Activated T-helper 1 cell treated with anti-CD3 and anti-CD28 coated beads, Interleukin-2, amount 50 U/mL, for 16 hours (primary cell): ENCODE data around the gene TBKBP1.

Experiments
- DNase-seq, 2 donors: peaks; one replicate each; pipeline ENCODE4 v3.0.0-alpha.2; 2020; ENCODE audit warnings: low read depth in 1 of 2, low spot score in 1 of 2

The TBKBP1 gene

GRCh38 chr17:47713980-47714700 lies 20.2 kb downstream of the TBKBP1 start:
- no peak for DNase-seq

GRCh38 chr17:47714773-47715396 lies 20.9 kb downstream of the TBKBP1 start:
- no peak for DNase-seq

- DNase-seq: no peak
Measured at GRCh38 chr17:47715669-47716325, 21.8 kb downstream of the TBKBP1 start.

GRCh38 chr17:47716375-47716774 lies 22.4 kb downstream of the TBKBP1 start:
- no peak for DNase-seq

- no peak for DNase-seq
Measured at GRCh38 chr17:47717261-47717697, 23.3 kb downstream of the TBKBP1 start.

GRCh38 chr17:47717979-47718621 lies 24.1 kb downstream of the TBKBP1 start:
- no peak for DNase-seq

DNA sequence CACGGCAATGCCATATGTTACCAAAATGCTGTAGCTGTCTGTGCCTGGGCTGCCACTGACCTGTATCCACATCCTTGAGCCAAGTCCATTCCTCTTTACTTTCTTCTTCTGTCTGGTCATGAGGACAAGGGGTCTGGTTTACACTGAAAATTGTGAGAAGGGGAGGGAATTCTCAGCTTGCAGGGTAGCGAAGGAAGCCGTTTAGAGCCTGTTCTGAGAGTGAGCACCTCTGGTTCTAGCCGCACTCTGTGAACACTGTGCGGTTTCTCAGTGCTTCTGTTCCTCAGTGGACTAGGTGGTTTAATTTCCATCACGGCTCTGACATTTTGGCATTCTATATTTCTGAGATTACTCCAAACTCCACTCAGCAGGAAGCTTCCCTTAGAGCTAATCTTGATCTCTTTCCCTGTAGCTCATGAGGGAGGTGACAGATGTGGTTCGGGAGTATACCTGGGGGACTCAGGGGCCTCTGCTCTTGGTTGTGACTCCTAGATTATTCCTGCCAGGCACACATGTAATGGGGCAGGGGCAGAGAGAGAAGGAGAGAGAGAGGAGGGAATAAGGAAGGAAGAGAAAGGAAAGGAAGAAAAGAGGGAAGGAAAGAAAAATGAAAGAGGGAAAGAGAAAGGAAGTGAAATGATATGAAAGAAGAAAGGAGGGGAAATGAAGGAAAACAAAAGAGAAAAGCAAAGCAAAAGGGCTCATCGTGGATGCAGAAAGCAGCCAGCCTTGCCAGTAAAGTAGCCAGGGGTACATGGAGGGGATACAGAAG lies 24.9 kb downstream of the TBKBP1 start:
- DNase-seq: no peak

DNA sequence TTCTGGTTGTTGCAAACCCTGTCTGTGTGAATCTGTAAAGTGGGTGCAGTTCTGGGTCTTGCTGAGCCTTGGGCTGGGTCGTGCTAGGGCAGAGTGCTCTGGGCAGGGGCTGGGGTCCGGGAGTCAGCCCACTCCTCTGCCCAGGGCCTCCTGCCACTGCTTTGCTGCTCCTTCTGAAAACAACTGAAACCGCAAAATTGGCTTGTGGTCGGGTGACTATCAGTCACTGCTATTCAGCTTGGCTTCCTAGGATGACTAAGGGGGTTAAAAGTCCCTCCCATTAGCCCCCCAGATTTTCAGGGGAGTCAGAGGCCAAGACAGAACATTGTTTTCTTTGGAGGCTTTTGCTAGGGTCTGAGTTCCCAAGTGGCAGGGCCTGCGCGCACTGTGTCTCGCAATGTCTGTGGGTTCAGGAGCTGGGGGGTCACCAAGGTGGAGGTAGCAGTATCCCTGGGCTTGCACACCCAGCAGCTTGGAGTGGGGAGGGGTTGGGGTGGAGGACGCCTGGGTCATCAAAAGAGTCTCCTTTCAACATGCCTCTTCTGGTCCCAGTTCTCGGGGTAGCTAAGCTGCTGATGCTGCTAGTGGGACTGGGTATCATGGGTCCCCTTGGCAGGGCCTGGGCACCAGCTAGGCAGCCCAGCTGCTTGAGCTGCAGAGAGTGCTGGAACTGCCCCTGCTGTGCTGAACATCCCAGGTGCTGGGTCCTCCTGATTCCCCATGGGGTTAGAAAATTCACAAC lies 25.6 kb downstream of the TBKBP1 start:
- no peak for DNase-seq

GRCh38 chr17:47720196-47720595 lies 26.2 kb downstream of the TBKBP1 start:
- DNase-seq: no peak

- peak; percentile 53 to 89 for DNase-seq
Measured at GRCh38 chr17:47720754-47721533, 27.0 kb downstream of the TBKBP1 start.

GRCh38 chr17:47721725-47722124 lies 27.8 kb downstream of the TBKBP1 start:
- DNase-seq: no peak

GRCh38 chr17:47724705-47725104 lies 30.7 kb downstream of the TBKBP1 start:
- DNase-seq: no peak

DNA sequence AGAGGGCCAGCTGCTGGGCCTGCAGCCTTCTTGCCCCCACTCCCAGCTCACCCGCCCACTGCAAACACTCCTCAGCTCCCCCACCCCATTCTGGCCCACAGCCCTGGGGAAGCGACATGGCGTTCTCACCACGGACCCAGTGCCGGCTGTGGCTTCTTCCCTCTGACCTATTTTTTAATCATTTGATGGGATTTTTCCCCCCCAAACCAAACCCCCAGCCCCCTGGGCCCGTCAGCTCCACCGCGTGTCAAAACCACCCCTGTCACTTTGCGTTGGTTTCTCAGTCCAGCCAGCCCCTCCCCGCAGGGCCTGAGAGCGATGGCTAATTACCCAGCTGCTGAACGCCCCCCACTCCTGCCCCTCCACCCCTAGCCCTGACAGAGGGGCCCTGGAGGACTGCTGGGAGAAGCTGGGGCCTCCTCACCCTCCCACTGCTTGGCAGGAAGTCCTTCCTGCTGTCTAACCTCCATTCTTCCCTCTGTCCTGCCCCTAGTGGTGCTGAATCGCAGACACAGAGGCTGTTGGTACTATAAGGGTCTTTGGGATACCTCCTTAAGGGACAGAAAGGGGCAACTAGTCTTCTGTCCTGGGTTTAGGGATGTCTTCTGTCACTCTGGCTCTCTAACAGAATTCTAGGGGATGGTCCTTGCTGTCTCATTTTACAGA lies 31.6 kb downstream of the TBKBP1 start:
- DNase-seq: no peak

DNA sequence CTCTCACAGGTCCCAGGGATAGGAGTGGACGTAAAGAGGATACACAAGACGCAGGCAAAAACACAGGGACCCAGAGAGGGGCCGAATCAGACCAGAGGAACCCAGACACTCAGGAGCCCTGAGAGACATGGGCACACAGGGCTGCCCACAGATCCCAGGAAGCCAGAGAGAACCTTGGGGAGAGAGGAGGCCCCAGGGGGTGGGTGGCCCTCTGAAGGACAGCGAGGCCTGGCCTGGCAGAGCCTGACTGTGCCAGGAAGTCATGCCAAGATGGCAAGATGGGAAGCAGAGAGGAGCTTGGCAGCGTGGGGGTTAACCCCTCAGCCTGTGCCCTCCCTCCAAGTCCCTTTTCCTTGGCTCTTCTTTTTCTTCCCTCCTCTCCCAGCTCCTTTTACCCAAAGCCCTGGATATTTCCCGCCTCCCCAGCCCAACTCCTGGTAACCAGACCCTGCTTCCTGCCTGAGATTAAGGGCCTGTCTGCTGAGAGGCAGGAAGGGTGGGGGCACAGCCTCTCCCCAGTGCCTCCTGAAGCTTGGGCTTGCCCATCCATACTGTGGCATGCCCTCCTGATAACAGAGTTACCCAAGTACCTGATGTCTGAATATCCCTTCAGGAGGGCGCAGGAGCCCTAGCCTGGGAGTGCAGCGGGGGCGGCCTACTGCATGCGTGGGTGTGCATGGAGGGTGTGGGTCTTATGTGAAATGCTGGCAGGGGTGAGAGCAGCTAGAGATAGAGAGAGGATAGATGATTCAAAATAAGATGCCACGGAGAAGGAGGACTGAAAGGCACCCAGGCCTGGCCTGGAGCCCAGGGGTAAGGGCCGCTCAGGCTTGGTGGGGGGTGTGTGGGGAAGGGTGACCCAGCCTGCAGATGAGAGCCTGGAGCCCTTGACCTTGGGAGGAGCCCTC lies 33.1 kb downstream of the TBKBP1 start:
- no peak for DNase-seq

- no peak for DNase-seq
Measured at GRCh38 chr17:47727704-47728036, 33.7 kb downstream of the TBKBP1 start.

- no peak for DNase-seq
Measured at GRCh38 chr17:47728214-47728877, 34.4 kb downstream of the TBKBP1 start.

GRCh38 chr17:47729476-47729875 lies 35.5 kb downstream of the TBKBP1 start:
- DNase-seq: no peak

DNA sequence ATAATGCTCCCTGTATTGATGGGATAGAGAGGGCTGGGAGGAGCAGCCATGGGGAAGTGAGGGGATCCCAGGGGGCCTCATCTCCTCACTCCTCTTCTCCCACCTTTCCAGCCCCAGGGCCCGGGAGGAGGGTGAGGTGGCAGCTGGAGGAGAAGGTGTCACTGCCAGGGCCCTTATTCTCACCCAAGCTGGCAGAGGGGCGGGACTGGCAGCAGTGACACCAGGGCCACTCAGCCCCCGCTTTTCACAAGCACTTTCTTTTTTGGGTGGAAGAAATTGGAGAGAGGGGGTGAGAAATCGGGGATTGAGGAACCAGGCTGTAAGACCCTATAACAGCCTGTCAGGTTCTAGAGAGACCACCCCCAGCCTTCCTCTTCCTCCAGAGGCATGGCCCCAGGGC lies 36.7 kb downstream of the TBKBP1 start:
- DNase-seq: no peak
